ENCODE results near the gene GTPBP3. TPM values are rescaled to one million over a fixed set of nuclear protein-coding genes. Genes with fewer than 3 reads are reported as not detected.
A peak's percentile ranks its signal among the peaks of the same experiment; 100 is the strongest.

Gene GTPBP3
- total RNA-seq, 1 experiment from 2014 or later: 73.0 TPM

- TF ChIP-seq TCF7L2 (IDR thresholded peaks at IDR 0.05; ENCODE audit: borderline replicate concordance, extremely low read depth, insufficient read depth, insufficient read length) (no peak), RAD21 (IDR thresholded peaks at IDR 0.05; ENCODE audit: low read depth) (no peak), SIN3A (IDR thresholded peaks at IDR 0.05; ENCODE audit: low read depth) (no peak), POLR2AphosphoS5 (IDR thresholded peaks at IDR 0.05; ENCODE audit: low read depth, low read length) (no peak), CEBPB (IDR thresholded peaks at IDR 0.05; ENCODE audit: low read depth) (no peak), EZH2phosphoT487 (IDR thresholded peaks at IDR 0.05; ENCODE audit: borderline replicate concordance) (no peak), SRF (IDR thresholded peaks at IDR 0.05; ENCODE audit: low read depth) (no peak), CBX3 (IDR thresholded peaks at IDR 0.05; ENCODE audit: low read depth) (no peak), POLR2A (IDR thresholded peaks at IDR 0.05; ENCODE audit: borderline replicate concordance, extremely low read depth, insufficient read depth, insufficient read length) (no peak), EZH2 (IDR thresholded peaks at IDR 0.05) (no peak), ATF3 (IDR thresholded peaks at IDR 0.05) (no peak)
Observed at GRCh38 chr19:17389288-17389687, 51.9 kb downstream of the GTPBP3 start (continued).

DNA sequence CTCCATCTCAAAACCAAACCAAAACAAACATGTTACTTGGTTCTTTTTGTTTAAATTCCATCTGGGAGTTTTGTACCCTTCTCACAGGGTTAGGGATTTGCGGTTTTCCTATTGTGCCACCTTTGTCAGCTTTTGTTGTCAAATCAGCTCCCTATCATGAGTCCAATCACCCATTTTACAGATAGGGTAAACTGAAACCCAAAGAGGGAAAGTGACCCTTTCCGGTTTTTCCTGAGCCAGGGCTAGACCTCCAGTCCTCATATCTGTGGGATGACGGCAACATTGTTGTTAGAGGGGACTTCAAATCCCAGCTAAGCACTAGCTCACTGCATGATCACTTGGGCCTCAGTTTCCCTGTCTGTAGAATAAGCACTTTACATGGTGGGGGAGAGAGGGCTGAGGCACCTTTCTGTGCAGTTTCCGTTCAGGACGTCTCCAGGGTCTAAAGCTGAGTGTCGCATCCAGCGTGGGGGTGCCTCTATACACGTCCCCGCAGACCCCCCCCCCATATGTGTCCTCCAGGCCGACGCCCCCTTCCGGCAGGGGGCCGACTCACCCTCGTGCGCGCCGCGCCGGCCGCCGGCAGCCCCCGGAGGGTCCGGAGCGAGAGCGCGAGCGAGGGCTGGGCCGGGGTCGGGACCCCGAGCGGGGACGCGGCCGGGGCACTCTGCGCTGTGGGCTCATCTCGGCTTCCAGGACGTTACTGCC is 52.8 kb downstream of the GTPBP3 start:
- peak overlapping the region; percentile 11; the same call in 1 of the 2 replicates for H3K27ac ChIP-seq (ENCODE audit: low read depth, low read length)
- DNase-seq (ENCODE audit: low read depth, low spot score) (no peak), ATAC-seq (no peak)
- POLR2A ChIA-PET: no interaction called here
- H3K9me3 ChIP-seq (ENCODE audit: control insufficient read depth in 1 of 2, insufficient read depth in 1 of 2, low read depth in 1 of 2, low read length in 2 of 2): no peaks in the 10 kb centered on the region
- H3K4me3 ChIP-seq (replicated peaks in 1 of 2; ENCODE audit: low read depth in 1 of 2, low read length in 2 of 2): no peak overlapping the region
- H3K9ac ChIP-seq (ENCODE audit: low read length): no peak overlapping the region
- CTCF ChIA-PET: interaction anchor here (1.0 to 1.1 kb wide), 2 partner anchors 29 to 76 kb away, joined by 3 read pairs; partner anchors contain the start of gene MVB12A
- peak overlapping the region; percentile 75; the same call in 1 of the 2 replicates for H3K4me2 ChIP-seq (ENCODE audit: low read length)
- H3K9me2 ChIP-seq (ENCODE audit: insufficient read depth): no peaks in the 10 kb centered on the region
- H3K27me3 ChIP-seq (ENCODE audit: insufficient read depth, low read length): no peaks in the 10 kb centered on the region
- intact Hi-C loops (cut with micrococcal nuclease): no loop called here
- H3K36me3 ChIP-seq (ENCODE audit: control insufficient read depth in 1 of 2, insufficient read depth in 2 of 2, low read length in 2 of 2): no peaks in the 10 kb centered on the region
- H4K20me1 ChIP-seq (ENCODE audit: insufficient read depth): no peaks in the 10 kb centered on the region
- RAD21 ChIA-PET (ENCODE audit: low non-redundant PET in 1 of 2, low total read pairs in 2 of 2, uncharacterized antibody in 2 of 2, unreplicated experiment in 2 of 2): no interaction called here
- no peaks in the 10 kb centered on the region for H3K79me2 ChIP-seq (ENCODE audit: insufficient read depth, low read length)
- H3K4me1 ChIP-seq (ENCODE audit: control insufficient read depth in 1 of 2, insufficient read depth in 2 of 2, low read length in 2 of 2): peaks cover 11 to 32% of the 10 kb centered on the region in 2 experiments
- BruUV-seq (replicated peaks): no TSS peak
- no peak overlapping the region for H2AFZ ChIP-seq (ENCODE audit: low read depth, low read length, poor library complexity, severe bottlenecking)
- TF ChIP-seq YY1 (IDR thresholded peaks at IDR 0.05; ENCODE audit: extremely low read depth, insufficient replicate concordance, low read depth, low read length) (no peak), JUND (IDR thresholded peaks at IDR 0.05) (no peak), ELF1 (IDR thresholded peaks at IDR 0.05; ENCODE audit: borderline replicate concordance, low read depth) (no peak), FOSL1 (IDR thresholded peaks at IDR 0.05; ENCODE audit: low read depth) (no peak)
- TF ChIP-seq, protein P1, sequence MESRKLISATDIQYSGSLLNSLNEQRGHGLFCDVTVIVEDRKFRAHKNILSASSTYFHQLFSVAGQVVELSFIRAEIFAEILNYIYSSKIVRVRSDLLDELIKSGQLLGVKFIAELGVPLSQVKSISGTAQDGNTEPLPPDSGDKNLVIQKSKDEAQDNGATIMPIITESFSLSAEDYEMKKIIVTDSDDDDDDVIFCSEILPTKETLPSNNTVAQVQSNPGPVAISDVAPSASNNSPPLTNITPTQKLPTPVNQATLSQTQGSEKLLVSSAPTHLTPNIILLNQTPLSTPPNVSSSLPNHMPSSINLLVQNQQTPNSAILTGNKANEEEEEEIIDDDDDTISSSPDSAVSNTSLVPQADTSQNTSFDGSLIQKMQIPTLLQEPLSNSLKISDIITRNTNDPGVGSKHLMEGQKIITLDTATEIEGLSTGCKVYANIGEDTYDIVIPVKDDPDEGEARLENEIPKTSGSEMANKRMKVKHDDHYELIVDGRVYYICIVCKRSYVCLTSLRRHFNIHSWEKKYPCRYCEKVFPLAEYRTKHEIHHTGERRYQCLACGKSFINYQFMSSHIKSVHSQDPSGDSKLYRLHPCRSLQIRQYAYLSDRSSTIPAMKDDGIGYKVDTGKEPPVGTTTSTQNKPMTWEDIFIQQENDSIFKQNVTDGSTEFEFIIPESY (IDR thresholded peaks at IDR 0.05; ENCODE audit: extremely low read depth, insufficient replicate concordance, low read length): no peak
- TF ChIP-seq, protein P2, sequence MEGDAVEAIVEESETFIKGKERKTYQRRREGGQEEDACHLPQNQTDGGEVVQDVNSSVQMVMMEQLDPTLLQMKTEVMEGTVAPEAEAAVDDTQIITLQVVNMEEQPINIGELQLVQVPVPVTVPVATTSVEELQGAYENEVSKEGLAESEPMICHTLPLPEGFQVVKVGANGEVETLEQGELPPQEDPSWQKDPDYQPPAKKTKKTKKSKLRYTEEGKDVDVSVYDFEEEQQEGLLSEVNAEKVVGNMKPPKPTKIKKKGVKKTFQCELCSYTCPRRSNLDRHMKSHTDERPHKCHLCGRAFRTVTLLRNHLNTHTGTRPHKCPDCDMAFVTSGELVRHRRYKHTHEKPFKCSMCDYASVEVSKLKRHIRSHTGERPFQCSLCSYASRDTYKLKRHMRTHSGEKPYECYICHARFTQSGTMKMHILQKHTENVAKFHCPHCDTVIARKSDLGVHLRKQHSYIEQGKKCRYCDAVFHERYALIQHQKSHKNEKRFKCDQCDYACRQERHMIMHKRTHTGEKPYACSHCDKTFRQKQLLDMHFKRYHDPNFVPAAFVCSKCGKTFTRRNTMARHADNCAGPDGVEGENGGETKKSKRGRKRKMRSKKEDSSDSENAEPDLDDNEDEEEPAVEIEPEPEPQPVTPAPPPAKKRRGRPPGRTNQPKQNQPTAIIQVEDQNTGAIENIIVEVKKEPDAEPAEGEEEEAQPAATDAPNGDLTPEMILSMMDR (IDR thresholded peaks at IDR 0.05 in 2 of 3, conservative IDR thresholded peaks at IDR 0.05 in 1 of 3; ENCODE audit: borderline replicate concordance in 1 of 3, insufficient read depth in 1 of 3, low read depth in 2 of 3, low read length in 2 of 3): no peak
- TF ChIP-seq, protein P3, sequence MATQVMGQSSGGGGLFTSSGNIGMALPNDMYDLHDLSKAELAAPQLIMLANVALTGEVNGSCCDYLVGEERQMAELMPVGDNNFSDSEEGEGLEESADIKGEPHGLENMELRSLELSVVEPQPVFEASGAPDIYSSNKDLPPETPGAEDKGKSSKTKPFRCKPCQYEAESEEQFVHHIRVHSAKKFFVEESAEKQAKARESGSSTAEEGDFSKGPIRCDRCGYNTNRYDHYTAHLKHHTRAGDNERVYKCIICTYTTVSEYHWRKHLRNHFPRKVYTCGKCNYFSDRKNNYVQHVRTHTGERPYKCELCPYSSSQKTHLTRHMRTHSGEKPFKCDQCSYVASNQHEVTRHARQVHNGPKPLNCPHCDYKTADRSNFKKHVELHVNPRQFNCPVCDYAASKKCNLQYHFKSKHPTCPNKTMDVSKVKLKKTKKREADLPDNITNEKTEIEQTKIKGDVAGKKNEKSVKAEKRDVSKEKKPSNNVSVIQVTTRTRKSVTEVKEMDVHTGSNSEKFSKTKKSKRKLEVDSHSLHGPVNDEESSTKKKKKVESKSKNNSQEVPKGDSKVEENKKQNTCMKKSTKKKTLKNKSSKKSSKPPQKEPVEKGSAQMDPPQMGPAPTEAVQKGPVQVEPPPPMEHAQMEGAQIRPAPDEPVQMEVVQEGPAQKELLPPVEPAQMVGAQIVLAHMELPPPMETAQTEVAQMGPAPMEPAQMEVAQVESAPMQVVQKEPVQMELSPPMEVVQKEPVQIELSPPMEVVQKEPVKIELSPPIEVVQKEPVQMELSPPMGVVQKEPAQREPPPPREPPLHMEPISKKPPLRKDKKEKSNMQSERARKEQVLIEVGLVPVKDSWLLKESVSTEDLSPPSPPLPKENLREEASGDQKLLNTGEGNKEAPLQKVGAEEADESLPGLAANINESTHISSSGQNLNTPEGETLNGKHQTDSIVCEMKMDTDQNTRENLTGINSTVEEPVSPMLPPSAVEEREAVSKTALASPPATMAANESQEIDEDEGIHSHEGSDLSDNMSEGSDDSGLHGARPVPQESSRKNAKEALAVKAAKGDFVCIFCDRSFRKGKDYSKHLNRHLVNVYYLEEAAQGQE (IDR thresholded peaks at IDR 0.05; ENCODE audit: low read depth): no peak
